ENCODE data around the gene CCNK. TPM values are rescaled to one million over a fixed set of nuclear protein-coding genes. Genes with fewer than 3 reads are reported as not detected.

Gene CCNK
- total and polyA plus RNA-seq, 2 of the 13 experiments (the other 11 are each of a cell fraction or from before 2014, with no cell fraction given): 4.9 to 9.7 TPM

DNA sequence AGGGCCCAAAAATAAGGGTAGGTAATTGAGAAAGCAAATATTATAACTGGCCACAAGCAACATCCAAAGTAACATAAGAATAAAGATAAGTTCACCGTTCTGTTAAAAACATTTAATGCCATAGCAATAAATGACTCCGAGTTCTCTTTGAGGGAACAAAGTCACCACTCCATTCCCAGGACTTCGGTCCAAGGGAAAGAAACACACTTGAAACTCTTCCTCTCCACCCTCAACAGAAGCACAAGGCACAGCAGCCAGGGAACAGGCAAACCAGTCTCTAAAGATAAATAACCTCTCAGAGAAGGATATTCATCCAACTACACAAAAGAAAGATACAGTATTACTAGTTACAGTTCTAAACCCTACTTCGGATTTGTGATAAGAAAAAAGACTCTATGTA, 3.1 kb upstream of the CCNK start:
- peak overlapping the region; percentile 80 for H3K4me2 ChIP-seq (ENCODE audit: low read depth, low read length)
- FAIRE-seq: peak; percentile 62
- H2AFZ ChIP-seq (ENCODE audit: low read length): no peak overlapping the region
- no peaks in the 10 kb centered on the region for H3K9me3 ChIP-seq (ENCODE audit: low read length)
- DNase-seq (ENCODE audit: low spot score): no peak
- H3K9ac ChIP-seq (ENCODE audit: insufficient read depth, low read depth, low read length): peak overlapping the region; percentile 83; the same call in 1 of the 2 replicates
- peaks cover 46% of the 10 kb centered on the region for H3K4me1 ChIP-seq (ENCODE audit: insufficient read depth, low read length)
- H3K36me3 ChIP-seq (replicated peaks in 1 of 2; ENCODE audit: control insufficient read depth in 1 of 2, insufficient read depth in 2 of 2, low read length in 2 of 2): no peaks in the 10 kb centered on the region
- WGBS (ENCODE audit: low lambda C conversion rate): 14% methylated on average over 4 of the region's 4 CpGs
- no TSS peak for BruUV-seq (replicated peaks)
- H3K79me2 ChIP-seq (ENCODE audit: insufficient read depth, low read length): peaks cover 89% of the 10 kb centered on the region
- peaks cover 33% of the 10 kb centered on the region for H4K20me1 ChIP-seq (ENCODE audit: insufficient read depth, low read length)
- in situ Hi-C loops (cut with HindIII; ENCODE audit: extremely low pct_ligation_motif_present, low pct_unique_long_range_greater_than_20kb): no loop called here
- H3K27me3 ChIP-seq (ENCODE audit: control insufficient read depth in 1 of 2, insufficient read depth in 2 of 2, low read length in 2 of 2): no peaks in the 10 kb centered on the region; a peak in 1 of 5 replicates
- POLR2A ChIA-PET: no interaction called here
- intact Hi-C loops (cut with micrococcal nuclease; ENCODE audit: unreplicated experiment): loop anchor here (5.0 kb wide), 1 partner anchor 581 kb away; no protein-coding TSS in a partner anchor
- CTCF ChIA-PET (ENCODE audit: low intra/inter-chr PET ratio, low total read pairs): no interaction called here
- ATAC-seq: no peak
- H3K4me3 ChIP-seq (replicated peaks in 1 of 3; ENCODE audit: insufficient read depth in 1 of 3, low read depth in 2 of 3, low read length in 3 of 3): peak overlapping the region; percentile 87 to 92 (median 88)
- no peak overlapping the region for H3K27ac ChIP-seq (ENCODE audit: extremely low read length, insufficient read depth, low read length)
- TF ChIP-seq KLF13 (CRISPR knock-in tag; IDR thresholded peaks at IDR 0.05): no peak
- TF ChIP-seq HDAC2 (CRISPR knock-in tag; IDR thresholded peaks at IDR 0.05): no peak
- TF ChIP-seq ZMYM2 (CRISPR knock-in tag; IDR thresholded peaks at IDR 0.05): no peak
- no peak for TF ChIP-seq RBFOX2 (IDR thresholded peaks at IDR 0.05; ENCODE audit: low read depth, low read length)
- no peak for TF ChIP-seq ZSCAN25 (CRISPR knock-in tag; IDR thresholded peaks at IDR 0.05)
- TF ChIP-seq LCORL (IDR thresholded peaks at IDR 0.05): no peak
- TF ChIP-seq LCORL (CRISPR knock-in tag; IDR thresholded peaks at IDR 0.05): no peak
- no peak for TF ChIP-seq NCOA1 (CRISPR knock-in tag; IDR thresholded peaks at IDR 0.05)
- TF ChIP-seq HCFC1 (IDR thresholded peaks at IDR 0.05; ENCODE audit: low read depth, low read length): no peak
- no peak for TF ChIP-seq ZBTB3 (CRISPR knock-in tag; IDR thresholded peaks at IDR 0.05; ENCODE audit: borderline replicate concordance, low read depth)
- no peak for TF ChIP-seq KDM2A (CRISPR knock-in tag; IDR thresholded peaks at IDR 0.05; ENCODE audit: borderline replicate concordance, low read depth)
- no peak for TF ChIP-seq ZNF235 (CRISPR knock-in tag; IDR thresholded peaks at IDR 0.05; ENCODE audit: borderline replicate concordance)
- TF ChIP-seq HMG20B (CRISPR knock-in tag; conservative IDR thresholded peaks at IDR 0.05): no peak
- TF ChIP-seq ZNF788 (CRISPR knock-in tag; IDR thresholded peaks at IDR 0.05; ENCODE audit: borderline replicate concordance): no peak
- no peak for TF ChIP-seq RNF2 (conservative IDR thresholded peaks at IDR 0.05; ENCODE audit: low read depth)
- TF ChIP-seq, protein P1, sequence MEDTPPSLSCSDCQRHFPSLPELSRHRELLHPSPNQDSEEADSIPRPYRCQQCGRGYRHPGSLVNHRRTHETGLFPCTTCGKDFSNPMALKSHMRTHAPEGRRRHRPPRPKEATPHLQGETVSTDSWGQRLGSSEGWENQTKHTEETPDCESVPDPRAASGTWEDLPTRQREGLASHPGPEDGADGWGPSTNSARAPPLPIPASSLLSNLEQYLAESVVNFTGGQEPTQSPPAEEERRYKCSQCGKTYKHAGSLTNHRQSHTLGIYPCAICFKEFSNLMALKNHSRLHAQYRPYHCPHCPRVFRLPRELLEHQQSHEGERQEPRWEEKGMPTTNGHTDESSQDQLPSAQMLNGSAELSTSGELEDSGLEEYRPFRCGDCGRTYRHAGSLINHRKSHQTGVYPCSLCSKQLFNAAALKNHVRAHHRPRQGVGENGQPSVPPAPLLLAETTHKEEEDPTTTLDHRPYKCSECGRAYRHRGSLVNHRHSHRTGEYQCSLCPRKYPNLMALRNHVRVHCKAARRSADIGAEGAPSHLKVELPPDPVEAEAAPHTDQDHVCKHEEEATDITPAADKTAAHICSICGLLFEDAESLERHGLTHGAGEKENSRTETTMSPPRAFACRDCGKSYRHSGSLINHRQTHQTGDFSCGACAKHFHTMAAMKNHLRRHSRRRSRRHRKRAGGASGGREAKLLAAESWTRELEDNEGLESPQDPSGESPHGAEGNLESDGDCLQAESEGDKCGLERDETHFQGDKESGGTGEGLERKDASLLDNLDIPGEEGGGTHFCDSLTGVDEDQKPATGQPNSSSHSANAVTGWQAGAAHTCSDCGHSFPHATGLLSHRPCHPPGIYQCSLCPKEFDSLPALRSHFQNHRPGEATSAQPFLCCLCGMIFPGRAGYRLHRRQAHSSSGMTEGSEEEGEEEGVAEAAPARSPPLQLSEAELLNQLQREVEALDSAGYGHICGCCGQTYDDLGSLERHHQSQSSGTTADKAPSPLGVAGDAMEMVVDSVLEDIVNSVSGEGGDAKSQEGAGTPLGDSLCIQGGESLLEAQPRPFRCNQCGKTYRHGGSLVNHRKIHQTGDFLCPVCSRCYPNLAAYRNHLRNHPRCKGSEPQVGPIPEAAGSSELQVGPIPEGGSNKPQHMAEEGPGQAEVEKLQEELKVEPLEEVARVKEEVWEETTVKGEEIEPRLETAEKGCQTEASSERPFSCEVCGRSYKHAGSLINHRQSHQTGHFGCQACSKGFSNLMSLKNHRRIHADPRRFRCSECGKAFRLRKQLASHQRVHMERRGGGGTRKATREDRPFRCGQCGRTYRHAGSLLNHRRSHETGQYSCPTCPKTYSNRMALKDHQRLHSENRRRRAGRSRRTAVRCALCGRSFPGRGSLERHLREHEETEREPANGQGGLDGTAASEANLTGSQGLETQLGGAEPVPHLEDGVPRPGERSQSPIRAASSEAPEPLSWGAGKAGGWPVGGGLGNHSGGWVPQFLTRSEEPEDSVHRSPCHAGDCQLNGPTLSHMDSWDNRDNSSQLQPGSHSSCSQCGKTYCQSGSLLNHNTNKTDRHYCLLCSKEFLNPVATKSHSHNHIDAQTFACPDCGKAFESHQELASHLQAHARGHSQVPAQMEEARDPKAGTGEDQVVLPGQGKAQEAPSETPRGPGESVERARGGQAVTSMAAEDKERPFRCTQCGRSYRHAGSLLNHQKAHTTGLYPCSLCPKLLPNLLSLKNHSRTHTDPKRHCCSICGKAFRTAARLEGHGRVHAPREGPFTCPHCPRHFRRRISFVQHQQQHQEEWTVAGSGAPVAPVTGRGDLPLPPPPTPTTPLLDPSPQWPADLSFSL (CRISPR knock-in tag; IDR thresholded peaks at IDR 0.05): no peak
- TF ChIP-seq ZNF616 (CRISPR knock-in tag; IDR thresholded peaks at IDR 0.05; ENCODE audit: low read depth): no peak
- TF ChIP-seq, protein P2, sequence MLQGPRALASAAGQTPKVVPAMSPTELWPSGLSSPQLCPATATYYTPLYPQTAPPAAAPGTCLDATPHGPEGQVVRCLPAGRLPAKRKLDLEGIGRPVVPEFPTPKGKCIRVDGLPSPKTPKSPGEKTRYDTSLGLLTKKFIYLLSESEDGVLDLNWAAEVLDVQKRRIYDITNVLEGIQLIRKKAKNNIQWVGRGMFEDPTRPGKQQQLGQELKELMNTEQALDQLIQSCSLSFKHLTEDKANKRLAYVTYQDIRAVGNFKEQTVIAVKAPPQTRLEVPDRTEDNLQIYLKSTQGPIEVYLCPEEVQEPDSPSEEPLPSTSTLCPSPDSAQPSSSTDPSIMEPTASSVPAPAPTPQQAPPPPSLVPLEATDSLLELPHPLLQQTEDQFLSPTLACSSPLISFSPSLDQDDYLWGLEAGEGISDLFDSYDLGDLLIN (CRISPR knock-in tag; IDR thresholded peaks at IDR 0.05; ENCODE audit: borderline replicate concordance): no peak

Data from HepG2 (cell line).